HG03097 (cell line): ENCODE data around the gene PLEKHA6.

Source experiments
- ATAC-seq: cut with Tn5 transposase; IDR thresholded peaks from one replicate; pipeline ENCODE4 v1.9.1; 2021; ENCODE audit not compliant: unreplicated experiment, low FRiP score

The PLEKHA6 gene

DNA sequence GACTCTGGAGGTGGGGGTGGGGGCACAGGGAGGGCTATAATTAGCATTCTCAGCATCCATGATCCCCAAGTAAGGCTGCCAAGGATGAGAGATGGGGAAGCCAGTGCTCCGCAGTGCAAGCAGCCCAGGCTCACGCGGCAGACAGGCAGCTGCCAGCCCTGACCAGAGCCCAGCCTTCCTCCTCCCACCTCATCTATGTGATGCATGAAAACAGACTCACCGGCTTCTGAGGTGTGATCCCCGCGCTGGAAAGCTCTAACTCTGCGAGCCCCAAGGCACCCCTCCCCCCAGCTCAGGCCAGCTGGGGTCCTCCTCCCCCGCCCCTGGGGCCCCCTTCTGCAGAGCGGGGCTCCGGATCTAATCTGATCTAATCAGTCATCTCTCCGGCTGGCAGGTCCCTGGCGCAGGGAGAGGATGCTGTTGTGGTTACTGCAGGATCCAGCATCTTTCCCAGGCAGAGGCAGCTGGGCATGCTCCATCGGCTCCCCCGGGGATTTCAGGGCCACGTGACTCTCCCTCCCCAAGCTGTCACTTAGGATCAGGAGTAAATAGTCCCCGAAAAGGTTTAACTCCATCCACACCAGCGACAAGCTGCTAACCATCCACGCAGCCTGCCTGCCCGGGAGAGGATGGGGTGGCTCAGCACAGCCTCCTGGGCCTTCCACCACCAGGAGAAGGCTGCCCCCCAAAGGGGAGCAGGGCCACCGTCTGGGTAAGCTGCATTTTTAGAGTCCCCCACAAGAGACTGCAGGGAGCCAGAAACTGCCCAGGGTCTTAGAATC is at the start of gene PLEKHA6:
TSS of gene PLEKHA6 (minus strand) at position 456 of the 782 bp plus-strand sequence. CDS start 86,202 bp downstream, outside the sequence.
- ATAC-seq = no peak

DNA sequence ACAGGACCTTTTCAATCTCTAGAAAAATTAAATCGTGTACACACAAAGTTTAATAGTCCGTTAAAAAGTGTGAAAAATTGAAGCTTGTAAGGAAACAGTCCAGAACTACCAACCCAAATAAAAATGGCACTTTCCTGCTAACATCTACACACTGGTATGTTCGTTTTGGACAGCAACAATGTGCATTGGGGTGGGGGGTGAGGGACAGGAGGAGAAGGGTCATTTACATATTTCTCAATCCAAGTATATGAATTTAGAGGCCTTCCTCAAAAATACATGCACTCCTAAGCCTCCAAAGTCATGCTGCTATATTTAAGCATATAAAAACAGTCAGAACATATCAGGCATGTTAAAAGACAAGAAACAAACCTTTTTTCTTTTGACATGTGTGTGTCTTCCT is 49.4 kb upstream of the PLEKHA6 start:
- ATAC-seq = no peak

DNA sequence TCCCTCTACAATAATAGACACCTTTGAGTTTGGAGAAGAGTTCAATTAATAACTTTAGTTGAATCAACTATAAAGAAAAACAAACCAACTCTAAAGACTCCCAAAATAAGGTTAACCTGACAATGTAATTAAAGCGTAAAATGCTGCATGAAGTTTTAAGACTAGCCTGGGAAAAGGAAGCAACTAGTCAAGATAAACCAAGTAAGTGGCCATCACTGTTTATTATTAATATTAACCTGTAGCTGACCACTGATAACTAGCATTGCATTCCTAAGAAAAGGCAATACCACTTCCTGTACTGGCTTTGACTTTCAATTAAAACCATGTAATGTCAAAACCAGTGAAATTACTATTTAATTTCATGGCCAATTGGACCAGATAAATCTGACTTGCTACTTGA is 48.9 kb upstream of the PLEKHA6 start:
- ATAC-seq = no peak

DNA sequence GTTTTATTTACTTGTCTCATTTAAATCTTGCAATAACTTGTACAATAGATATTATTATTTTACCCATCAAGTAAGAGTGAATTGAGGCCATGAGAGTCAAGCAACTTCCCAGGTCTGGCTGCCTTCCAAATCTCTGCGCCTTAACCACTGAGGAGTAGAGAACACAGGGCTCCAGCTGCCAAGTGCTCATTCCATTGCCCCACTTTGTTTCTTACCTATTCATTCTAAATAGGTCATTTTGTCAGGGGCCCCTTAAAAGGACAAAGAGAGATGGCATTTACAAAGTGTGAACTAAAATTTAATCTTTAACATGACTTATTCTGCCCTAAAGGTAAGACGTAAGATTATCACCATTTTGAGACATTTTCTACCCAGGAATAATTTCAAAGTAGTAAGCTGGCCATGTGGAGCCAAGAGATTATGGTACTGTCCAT is 48.4 kb upstream of the PLEKHA6 start:
- no peak for ATAC-seq

- ATAC-seq = no peak
Measured at GRCh38 chr1:204407295-204407971, 47.7 kb upstream of the PLEKHA6 start.

- no peak for ATAC-seq
Measured at GRCh38 chr1:204406621-204407020, 46.9 kb upstream of the PLEKHA6 start.

- no peak for ATAC-seq
Measured at GRCh38 chr1:204405988-204406387, 46.3 kb upstream of the PLEKHA6 start.

GRCh38 chr1:204404629-204405028 is 44.9 kb upstream of the PLEKHA6 start:
- no peak for ATAC-seq

DNA sequence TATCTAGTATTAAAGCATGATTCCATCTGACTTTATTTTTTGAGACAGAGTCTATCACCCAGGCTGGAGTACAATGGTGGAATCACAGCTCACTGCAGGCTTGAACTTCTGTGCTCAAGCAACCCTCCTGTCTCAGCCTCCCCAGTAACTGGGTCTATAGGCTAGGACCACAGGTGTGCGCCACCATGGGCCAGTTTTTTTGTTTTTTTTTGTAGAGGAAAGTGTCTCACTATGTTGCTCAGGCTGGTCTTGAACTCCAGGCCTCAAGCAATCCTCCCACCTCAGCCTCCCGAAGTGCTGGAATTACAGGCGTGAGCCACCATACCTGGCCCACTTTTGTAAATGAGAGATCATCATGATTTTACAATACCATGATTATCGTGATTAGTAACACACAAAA is 42.7 kb upstream of the PLEKHA6 start:
- no peak for ATAC-seq

GRCh38 chr1:204401730-204402129 is 42.0 kb upstream of the PLEKHA6 start:
- no peak for ATAC-seq

GRCh38 chr1:204400882-204401510 is 41.3 kb upstream of the PLEKHA6 start:
- no peak for ATAC-seq

DNA sequence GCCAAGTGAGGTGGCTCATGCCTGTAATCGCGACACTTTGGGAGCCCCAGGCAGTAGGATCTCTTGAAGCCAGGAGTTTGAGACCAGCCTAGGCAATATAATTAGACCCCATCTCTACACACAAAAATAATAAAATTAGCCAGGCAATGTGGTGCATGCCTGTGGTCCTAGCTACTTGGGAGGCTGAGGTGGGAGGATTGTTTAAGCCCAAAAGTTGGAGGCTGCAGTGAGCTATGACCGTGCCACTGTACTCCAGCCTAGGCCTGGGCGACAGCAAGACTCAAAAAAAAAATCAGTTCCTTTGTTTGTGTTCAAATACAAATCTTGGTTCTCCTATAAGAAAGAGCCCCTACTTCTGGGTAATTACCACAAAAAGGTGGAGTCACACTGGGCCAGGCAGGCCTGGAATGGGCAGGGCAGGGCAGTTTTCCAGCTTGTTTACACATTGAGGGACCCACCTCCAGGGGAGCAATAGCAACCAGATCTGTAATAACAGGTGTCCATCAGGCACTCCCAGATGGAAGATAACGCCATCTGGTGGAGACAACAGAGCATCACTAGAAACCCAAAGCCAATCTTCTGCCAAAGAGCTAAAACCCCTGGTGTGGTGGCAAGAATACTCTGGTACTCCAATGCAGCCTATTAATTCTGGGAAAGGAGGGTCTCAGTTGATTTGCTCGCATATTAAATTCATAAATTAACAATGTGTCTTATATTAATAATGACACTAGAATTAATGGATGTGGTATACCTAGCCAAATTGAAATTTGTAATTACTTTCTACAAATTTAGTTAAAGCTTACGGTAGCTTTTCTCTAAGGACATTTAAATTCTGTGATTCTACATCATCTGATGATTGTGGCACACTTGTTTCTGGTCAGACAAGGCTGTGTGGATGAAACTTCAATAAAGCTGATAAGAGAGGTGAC is 38.7 kb upstream of the PLEKHA6 start:
- peak; percentile 57 for ATAC-seq

DNA sequence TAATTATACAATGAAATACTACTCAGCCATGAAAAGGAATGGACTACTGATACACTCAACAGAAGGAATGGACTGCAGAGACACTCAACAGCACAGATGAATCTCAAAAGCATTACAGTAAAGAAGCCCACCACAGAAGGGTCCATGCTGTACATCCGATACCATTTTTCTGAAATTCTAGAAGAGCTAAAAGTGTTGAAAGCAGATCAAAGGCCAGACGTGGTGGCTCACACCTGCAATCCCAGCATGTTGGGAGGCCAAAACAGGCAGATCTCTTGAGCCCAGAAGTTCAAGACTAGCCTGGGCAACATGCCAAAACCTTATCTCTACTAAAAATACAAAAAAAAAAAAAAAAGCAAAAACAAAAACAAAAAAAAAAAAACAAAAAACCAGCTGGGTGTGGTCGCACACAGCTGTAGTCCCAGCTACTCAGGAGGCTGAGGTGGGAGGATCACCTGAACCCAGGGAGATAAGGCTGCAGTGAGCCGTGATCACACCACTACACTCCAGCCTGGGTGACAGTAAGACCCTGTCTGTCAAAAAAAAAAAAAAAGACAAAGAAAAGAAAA is 36.4 kb upstream of the PLEKHA6 start:
- ATAC-seq = no peak

GRCh38 chr1:204391629-204392028 is 31.9 kb upstream of the PLEKHA6 start:
- no peak for ATAC-seq

DNA sequence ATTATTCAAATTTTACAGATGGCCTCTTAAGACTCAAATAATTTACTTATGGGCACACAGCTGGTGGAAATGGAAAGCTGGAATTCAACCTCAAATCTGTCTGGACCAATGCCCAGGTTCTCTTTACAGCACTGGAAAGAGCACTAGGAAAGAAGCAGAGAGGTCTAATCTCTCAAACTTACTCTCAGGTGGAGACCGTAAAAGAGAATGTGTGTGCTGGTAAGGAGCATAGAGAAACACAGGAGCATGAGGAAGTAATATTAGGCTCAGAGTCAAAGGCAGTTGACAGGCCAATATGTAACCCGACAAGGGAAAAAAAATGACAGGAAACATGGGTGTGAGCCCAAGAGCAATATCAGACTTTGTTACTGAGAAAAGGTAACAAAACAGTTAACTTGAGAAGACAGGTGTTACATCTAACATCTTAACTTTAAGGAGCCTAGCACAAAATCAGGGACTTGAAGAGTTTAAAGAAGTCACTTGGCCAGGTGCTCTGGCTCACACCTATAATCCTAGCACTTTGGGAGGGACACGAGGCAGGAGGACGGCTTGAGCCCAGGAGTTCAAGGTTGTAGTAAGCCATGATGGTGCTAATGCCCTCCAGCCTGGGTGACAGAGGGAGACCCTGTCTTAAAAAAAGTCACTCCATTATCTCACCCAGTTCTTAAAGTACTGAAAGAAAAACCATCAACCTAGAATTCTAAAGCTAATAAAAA is 31.2 kb upstream of the PLEKHA6 start:
- no peak for ATAC-seq

GRCh38 chr1:204385727-204386126 is 26.0 kb upstream of the PLEKHA6 start:
- no peak for ATAC-seq

- no peak for ATAC-seq
Measured at GRCh38 chr1:204384636-204385352, 25.1 kb upstream of the PLEKHA6 start.

DNA sequence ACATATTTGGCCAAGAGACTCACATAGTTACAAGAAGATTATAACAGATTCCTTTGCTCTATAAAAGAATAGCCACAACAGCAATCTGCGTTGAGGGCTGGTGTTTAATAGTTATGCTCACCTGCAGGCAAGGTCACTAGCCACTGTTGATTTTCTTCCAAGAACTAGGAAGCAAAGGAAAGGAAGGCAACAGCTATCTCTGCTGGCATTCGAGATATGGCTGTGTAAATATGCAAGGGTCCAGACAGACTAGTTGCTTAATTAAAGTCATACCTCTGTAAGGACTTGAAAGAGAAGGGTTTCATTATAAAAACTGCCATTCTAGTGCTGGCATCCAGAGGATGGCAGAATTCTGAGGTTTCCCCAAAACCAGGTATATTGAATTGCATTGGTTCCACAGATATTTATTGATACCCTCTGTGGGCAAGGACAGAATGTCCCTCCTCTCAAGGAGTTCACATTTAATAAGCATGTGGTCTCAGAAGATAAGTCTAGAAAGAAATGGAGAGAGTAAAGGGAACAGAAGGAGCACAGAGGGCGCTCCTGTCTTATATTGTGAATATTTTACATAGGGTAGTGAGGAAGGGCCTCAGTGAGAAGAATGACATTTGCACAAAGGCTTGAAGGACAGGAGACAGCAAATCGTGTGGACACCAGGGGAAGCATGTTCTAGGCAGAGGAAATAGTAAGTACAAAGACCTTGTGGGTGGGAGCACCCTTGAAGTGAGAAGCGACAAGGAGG is 23.6 kb upstream of the PLEKHA6 start:
- ATAC-seq = no peak
